Endodermal cell (in vitro differentiated cells): ENCODE data around the gene SMIM23. TPM values are rescaled to one million over a fixed set of nuclear protein-coding genes. Genes with fewer than 3 reads are reported as not detected.

Source experiments
- DNase-seq: peaks from one replicate; pipeline ENCODE4 v3.0.0-alpha.2; 2017
- H3K27ac ChIP-seq: 2 replicates; pipeline ENCODE4 v1.5.1; 2013; ENCODE audit warnings: mild to moderate bottlenecking, low read depth, low read length, moderate library complexity
- H3K27me3 ChIP-seq: 2 replicates; pipeline ENCODE4 v1.6.1; 2013; ENCODE audit warnings: mild to moderate bottlenecking, low read length, moderate library complexity; ENCODE audit not compliant: insufficient read depth, control insufficient read depth, poor library complexity, severe bottlenecking
- H3K36me3 ChIP-seq: 2 replicates; pipeline ENCODE4 v1.7.0; 2013; ENCODE audit warnings: mild to moderate bottlenecking, low read length, moderate library complexity; ENCODE audit not compliant: control insufficient read depth, insufficient read depth
- H3K4me1 ChIP-seq: one replicate; pipeline ENCODE4 v1.7.0; 2013; ENCODE audit warnings: low read length; ENCODE audit not compliant: control insufficient read depth, insufficient read depth
- H3K4me3 ChIP-seq: 2 replicates; pipeline ENCODE4 v1.5.1; 2013; ENCODE audit warnings: mild to moderate bottlenecking, low read length, moderate library complexity
- H3K9ac ChIP-seq: 2 replicates; pipeline ENCODE4 v1.6.1; 2013; ENCODE audit warnings: mild to moderate bottlenecking, low read length, moderate library complexity; ENCODE audit not compliant: poor library complexity, severe bottlenecking; ENCODE audit errors: extremely low read depth
- H3K9me3 ChIP-seq: 2 replicates; pipeline ENCODE4 v1.6.1; 2013; ENCODE audit warnings: mild to moderate bottlenecking, low read length, moderate library complexity; ENCODE audit not compliant: control insufficient read depth
- H3K27ac Mint-ChIP-seq: 2 replicates; pipeline ENCODE4 v1.8.0; 2020; ENCODE audit warnings: mixed read lengths
- H3K27me3 Mint-ChIP-seq: 2 replicates; pipeline ENCODE4 v1.8.0; 2021; ENCODE audit warnings: mild to moderate bottlenecking, mixed read lengths; ENCODE audit not compliant: insufficient read depth
- H3K36me3 Mint-ChIP-seq: 2 replicates; pipeline ENCODE4 v1.8.0; 2020; ENCODE audit warnings: low read depth, mixed read lengths
- H3K4me1 Mint-ChIP-seq: 2 replicates; pipeline ENCODE4 v1.8.0; 2020; ENCODE audit warnings: mixed read lengths
- H3K4me3 Mint-ChIP-seq: 2 replicates; pipeline ENCODE4 v1.8.0; 2020; ENCODE audit warnings: mild to moderate bottlenecking, moderate library complexity, mixed read lengths
- H3K9me3 Mint-ChIP-seq: 2 replicates; pipeline ENCODE4 v1.8.0; 2020; ENCODE audit warnings: mild to moderate bottlenecking, mixed read lengths
- WGBS, 2 experiments: methylation state at CpG; one replicate each; pipeline versions ENCODE4 v1.1.5 to v1.1.7; 2013; ENCODE audit warnings: missing lambda C conversion rate in 2 of 2, mixed read lengths in 1 of 2; ENCODE audit not compliant: insufficient coverage in 1 of 2, insufficient read length in 1 of 2; 5-methylcytosine and 5-hydroxymethylcytosine counted together
- total RNA-seq, 2 donors: library from RNA; stranded (reverse); fragmentation: NEBNext Ultra II Directional in 1 of 2; extraction: Animal tissue kit (Norgen Biotek cat#: 25700) in 1 of 2; gene quantifications; 2 replicates in 1 of 2; 3 replicates in 1 of 2; pipeline ENCODE4 v1.2.1, GENCODE V29; 2021
- TF ChIP-seq, protein P1 (sequence below): fragments of 200-600 bp; sonication (generic); conservative IDR thresholded peaks from 2 replicates; pipeline ENCODE4 v1.5.0; 2021; ENCODE audit warnings: antibody characterized with exemption, mild to moderate bottlenecking

The SMIM23 gene
- total RNA-seq, 2 donors from 2014 or later, result not detected

GRCh38 chr5:171766875-171767274 lies 18.7 kb upstream of the SMIM23 start:
- Mint-ChIP-seq H3K27ac (no peak overlapping the region), H3K9me3 (peaks cover 12% of the 10 kb centered on the region), H3K4me3 (no peak overlapping the region), H3K36me3 (no peaks in the 10 kb centered on the region), H3K4me1 (peaks cover 4% of the 10 kb centered on the region), H3K27me3 (peaks cover 2% of the 10 kb centered on the region)
- 68% methylated on average over 2 of the region's 2 CpGs; no CpG with 5 or more reads in 1 of the 2 experiments for WGBS, 2 experiments
- TF ChIP-seq, protein P1, sequence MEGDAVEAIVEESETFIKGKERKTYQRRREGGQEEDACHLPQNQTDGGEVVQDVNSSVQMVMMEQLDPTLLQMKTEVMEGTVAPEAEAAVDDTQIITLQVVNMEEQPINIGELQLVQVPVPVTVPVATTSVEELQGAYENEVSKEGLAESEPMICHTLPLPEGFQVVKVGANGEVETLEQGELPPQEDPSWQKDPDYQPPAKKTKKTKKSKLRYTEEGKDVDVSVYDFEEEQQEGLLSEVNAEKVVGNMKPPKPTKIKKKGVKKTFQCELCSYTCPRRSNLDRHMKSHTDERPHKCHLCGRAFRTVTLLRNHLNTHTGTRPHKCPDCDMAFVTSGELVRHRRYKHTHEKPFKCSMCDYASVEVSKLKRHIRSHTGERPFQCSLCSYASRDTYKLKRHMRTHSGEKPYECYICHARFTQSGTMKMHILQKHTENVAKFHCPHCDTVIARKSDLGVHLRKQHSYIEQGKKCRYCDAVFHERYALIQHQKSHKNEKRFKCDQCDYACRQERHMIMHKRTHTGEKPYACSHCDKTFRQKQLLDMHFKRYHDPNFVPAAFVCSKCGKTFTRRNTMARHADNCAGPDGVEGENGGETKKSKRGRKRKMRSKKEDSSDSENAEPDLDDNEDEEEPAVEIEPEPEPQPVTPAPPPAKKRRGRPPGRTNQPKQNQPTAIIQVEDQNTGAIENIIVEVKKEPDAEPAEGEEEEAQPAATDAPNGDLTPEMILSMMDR, result no peak
- Histone ChIP-seq H3K36me3 (no peaks in the 10 kb centered on the region), H3K4me3 (no peak overlapping the region), H3K4me1 (no peaks in the 10 kb centered on the region), H3K27me3 (no peaks in the 10 kb centered on the region), H3K9ac (no peak overlapping the region), H3K9me3 (peaks cover 12% of the 10 kb centered on the region), H3K27ac (no peak overlapping the region)
- DNase-seq, result no peak

GRCh38 chr5:171770153-171770552 lies 15.5 kb upstream of the SMIM23 start:
- Mint-ChIP-seq H3K27ac (no peak overlapping the region), H3K4me3 (no peak overlapping the region), H3K36me3 (no peaks in the 10 kb centered on the region), H3K27me3 (no peaks in the 10 kb centered on the region), H3K4me1 (peaks cover 4% of the 10 kb centered on the region), H3K9me3 (peaks cover 12% of the 10 kb centered on the region)
- Histone ChIP-seq H3K27ac (no peak overlapping the region), H3K9ac (no peak overlapping the region), H3K36me3 (no peaks in the 10 kb centered on the region), H3K4me3 (no peak overlapping the region), H3K27me3 (no peaks in the 10 kb centered on the region), H3K4me1 (no peaks in the 10 kb centered on the region), H3K9me3 (peaks cover 12% of the 10 kb centered on the region)
- DNase-seq, result peak; percentile 65
- TF ChIP-seq, protein P1, result peak; percentile 53
- 33 to 55% methylated on average over 3 to 4 of the region's 4 CpGs for WGBS, 2 experiments

- DNase-seq, result no peak
- Mint-ChIP-seq H3K4me1 (peaks cover 4% of the 10 kb centered on the region), H3K9me3 (peaks cover 7% of the 10 kb centered on the region), H3K27ac (no peak overlapping the region), H3K36me3 (no peaks in the 10 kb centered on the region), H3K27me3 (no peaks in the 10 kb centered on the region), H3K4me3 (no peak overlapping the region)
- peaks cover 12% of the 10 kb centered on the region for H3K9me3 ChIP-seq
- 91% methylated on average over 3 of the region's 3 CpGs; no CpG with 5 or more reads in 1 of the 2 experiments for WGBS, 2 experiments
- H3K36me3 ChIP-seq, result no peaks in the 10 kb centered on the region
- no peaks in the 10 kb centered on the region for H3K27me3 ChIP-seq
- H3K4me1 ChIP-seq, result no peaks in the 10 kb centered on the region
- no peak overlapping the region for H3K4me3 ChIP-seq
- TF ChIP-seq, protein P1, result no peak
- no peak overlapping the region for H3K27ac ChIP-seq
- no peak overlapping the region for H3K9ac ChIP-seq
Observed at GRCh38 chr5:171771856-171772255, 13.8 kb upstream of the SMIM23 start.
